NB4 (cell line): ENCODE data around the gene PRODH2.

Source experiments
- DNase-seq: peaks from one replicate; pipeline ENCODE4 v3.0.0; 2010; ENCODE audit warnings: low read depth
- H3K4me3 ChIP-seq: one replicate; pipeline ENCODE4 v1.5.1; 2011; ENCODE audit warnings: mild to moderate bottlenecking, low read depth, low read length, moderate library complexity
- CTCF ChIP-seq: IDR thresholded peaks from one replicate; pipeline ENCODE4 v1.5.1; 2012; ENCODE audit warnings: low read depth, low read length
- MAX ChIP-seq: IDR thresholded peaks from 2 replicates; pipeline ENCODE4 v1.6.1; 2011; ENCODE audit warnings: low read depth, low read length
- MYC ChIP-seq: IDR thresholded peaks from 2 replicates; pipeline ENCODE4 v1.6.1; 2011; ENCODE audit warnings: low read depth, low read length
- POLR2A ChIP-seq: IDR thresholded peaks from 2 replicates; pipeline ENCODE4 v1.6.1; 2011; ENCODE audit warnings: mild to moderate bottlenecking; ENCODE audit not compliant: insufficient read length; ENCODE audit errors: extremely low read depth

PRODH2 gene

GRCh38 chr19:35790981-35791813 is 21.4 kb downstream of the PRODH2 start:
- TF ChIP-seq POLR2A (no peak), CTCF (peak; percentile 10), MAX (no peak)
- DNase-seq: peak; percentile 11
- no peak overlapping the region for H3K4me3 ChIP-seq

- no peak overlapping the region for H3K4me3 ChIP-seq
- TF ChIP-seq POLR2A: no peak
- no peak for TF ChIP-seq CTCF
- TF ChIP-seq MYC: no peak
- no peak for TF ChIP-seq MAX
- no peak for DNase-seq
Observed at GRCh38 chr19:35789978-35790944, 22.4 kb downstream of the PRODH2 start.

GRCh38 chr19:35789195-35789977 is 23.3 kb downstream of the PRODH2 start:
- no peak for DNase-seq
- no peak for TF ChIP-seq MYC
- no peak for TF ChIP-seq MAX
- TF ChIP-seq CTCF: no peak
- TF ChIP-seq POLR2A: no peak
- H3K4me3 ChIP-seq: no peak overlapping the region

GRCh38 chr19:35788205-35788960 is 24.3 kb downstream of the PRODH2 start:
- TF ChIP-seq CTCF: no peak
- TF ChIP-seq MAX: no peak

GRCh38 chr19:35787227-35787799 is 25.3 kb downstream of the PRODH2 start:
- DNase-seq: no peak
- no peak for TF ChIP-seq POLR2A
- TF ChIP-seq CTCF: no peak
- no peak for TF ChIP-seq MYC
- TF ChIP-seq MAX: no peak
- no peak overlapping the region for H3K4me3 ChIP-seq

More at GRCh38 chr19:35788205-35788960, 24.3 kb downstream of the PRODH2 start:
- H3K4me3 ChIP-seq: no peak overlapping the region
- DNase-seq: no peak
